AG10803 (cell line): ENCODE measurements around the gene WNT5A.

ENCODE experiments used
- DNase-seq: peaks from one replicate; pipeline ENCODE4 v3.0.0; 2010; ENCODE audit warnings: low read depth
- H3K4me3 ChIP-seq: 2 replicates; pipeline ENCODE4 v1.5.1; 2011; ENCODE audit warnings: mild to moderate bottlenecking, low read length, control low read depth
- TF ChIP-seq, protein P1 (sequence below): conservative IDR thresholded peaks from 2 replicates; pipeline ENCODE4 v1.5.1; 2011; ENCODE audit warnings: mild to moderate bottlenecking, low read length, control low read depth, inconsistent platforms

Gene WNT5A

DNA sequence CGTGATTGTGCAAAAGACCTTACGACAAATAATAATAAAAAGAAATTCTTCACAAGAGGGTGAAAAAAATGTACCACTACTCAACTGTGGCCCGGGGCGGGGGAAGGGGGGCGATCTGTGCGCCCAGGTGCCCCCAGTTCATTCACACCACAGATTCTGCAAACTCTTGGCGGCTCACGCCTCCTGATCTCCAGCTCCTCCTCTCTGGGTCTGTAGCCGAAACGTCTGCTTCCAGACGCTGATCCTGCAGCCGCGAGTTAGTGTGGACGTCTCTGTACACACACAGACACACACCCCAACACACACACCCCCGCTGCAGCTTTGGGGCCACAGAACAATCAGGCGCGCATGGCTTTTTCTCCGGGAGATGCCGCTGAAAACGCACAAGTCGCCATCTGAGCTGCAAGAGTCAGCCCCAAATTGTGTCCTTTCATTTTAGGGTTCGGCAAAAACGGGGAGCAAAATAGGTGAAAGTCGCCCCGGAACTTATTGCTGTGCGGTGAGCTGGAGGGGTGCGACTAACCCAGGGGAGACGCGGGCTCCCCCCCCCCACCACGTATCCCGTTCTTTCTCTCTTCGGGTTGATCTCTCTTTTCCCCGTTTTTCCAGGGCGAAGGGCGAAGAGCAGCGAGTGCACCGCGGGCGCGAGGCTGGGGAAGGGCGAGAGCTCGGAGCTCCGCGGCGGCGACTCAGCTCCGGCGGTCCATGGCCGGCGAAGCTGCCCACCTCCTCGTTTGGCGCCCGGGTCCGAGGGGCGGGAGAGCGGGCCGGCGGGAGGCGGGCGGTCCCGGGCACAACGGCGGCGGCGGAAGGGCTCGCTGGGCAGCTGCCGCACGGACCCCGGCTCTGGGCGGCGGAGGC, 505 bp upstream of the WNT5A start:
- TF ChIP-seq, protein P1, sequence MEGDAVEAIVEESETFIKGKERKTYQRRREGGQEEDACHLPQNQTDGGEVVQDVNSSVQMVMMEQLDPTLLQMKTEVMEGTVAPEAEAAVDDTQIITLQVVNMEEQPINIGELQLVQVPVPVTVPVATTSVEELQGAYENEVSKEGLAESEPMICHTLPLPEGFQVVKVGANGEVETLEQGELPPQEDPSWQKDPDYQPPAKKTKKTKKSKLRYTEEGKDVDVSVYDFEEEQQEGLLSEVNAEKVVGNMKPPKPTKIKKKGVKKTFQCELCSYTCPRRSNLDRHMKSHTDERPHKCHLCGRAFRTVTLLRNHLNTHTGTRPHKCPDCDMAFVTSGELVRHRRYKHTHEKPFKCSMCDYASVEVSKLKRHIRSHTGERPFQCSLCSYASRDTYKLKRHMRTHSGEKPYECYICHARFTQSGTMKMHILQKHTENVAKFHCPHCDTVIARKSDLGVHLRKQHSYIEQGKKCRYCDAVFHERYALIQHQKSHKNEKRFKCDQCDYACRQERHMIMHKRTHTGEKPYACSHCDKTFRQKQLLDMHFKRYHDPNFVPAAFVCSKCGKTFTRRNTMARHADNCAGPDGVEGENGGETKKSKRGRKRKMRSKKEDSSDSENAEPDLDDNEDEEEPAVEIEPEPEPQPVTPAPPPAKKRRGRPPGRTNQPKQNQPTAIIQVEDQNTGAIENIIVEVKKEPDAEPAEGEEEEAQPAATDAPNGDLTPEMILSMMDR, result no peak
- DNase-seq, result peak; percentile 84
- peak overlapping the region; percentile 98 for H3K4me3 ChIP-seq

DNA sequence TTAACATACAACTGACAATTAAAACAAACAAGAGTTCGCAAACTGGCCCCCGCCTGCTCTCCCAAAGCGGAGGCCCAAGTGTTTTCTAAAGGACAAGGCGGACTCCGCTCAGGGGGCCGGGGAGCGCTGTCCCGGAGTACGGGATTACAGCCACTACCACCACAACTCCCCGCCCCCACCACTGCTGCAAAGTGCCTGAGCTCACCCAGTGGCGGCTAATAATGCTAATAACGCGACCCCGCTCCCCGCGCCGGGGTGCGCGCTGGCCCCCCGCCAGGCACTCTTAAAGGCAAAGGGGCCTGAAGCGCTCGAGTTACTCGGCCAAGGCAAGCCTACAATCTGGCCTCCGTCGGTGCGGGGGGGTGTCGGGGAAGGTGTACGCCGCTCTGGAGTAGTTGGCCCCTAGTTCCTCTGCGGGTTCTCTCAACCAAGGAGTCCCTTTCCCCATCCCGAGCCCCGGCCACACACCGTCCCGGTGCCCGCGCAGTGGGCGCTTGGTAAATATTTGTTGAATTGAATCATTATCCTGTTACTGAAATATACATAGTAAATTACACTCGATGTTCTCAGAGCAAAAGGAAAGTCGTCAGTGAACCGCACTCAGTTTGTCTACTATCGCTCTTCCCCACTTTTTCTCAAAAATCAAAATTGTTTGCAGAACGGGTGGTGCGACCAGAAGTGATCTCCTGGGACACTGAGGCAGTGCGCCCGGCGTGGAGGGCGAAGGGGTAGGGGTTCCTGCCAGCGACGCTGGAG, 827 bp downstream of the WNT5A start:
- peak; percentile 84 for DNase-seq
- peak overlapping the region; percentile 98 for H3K4me3 ChIP-seq

DNA sequence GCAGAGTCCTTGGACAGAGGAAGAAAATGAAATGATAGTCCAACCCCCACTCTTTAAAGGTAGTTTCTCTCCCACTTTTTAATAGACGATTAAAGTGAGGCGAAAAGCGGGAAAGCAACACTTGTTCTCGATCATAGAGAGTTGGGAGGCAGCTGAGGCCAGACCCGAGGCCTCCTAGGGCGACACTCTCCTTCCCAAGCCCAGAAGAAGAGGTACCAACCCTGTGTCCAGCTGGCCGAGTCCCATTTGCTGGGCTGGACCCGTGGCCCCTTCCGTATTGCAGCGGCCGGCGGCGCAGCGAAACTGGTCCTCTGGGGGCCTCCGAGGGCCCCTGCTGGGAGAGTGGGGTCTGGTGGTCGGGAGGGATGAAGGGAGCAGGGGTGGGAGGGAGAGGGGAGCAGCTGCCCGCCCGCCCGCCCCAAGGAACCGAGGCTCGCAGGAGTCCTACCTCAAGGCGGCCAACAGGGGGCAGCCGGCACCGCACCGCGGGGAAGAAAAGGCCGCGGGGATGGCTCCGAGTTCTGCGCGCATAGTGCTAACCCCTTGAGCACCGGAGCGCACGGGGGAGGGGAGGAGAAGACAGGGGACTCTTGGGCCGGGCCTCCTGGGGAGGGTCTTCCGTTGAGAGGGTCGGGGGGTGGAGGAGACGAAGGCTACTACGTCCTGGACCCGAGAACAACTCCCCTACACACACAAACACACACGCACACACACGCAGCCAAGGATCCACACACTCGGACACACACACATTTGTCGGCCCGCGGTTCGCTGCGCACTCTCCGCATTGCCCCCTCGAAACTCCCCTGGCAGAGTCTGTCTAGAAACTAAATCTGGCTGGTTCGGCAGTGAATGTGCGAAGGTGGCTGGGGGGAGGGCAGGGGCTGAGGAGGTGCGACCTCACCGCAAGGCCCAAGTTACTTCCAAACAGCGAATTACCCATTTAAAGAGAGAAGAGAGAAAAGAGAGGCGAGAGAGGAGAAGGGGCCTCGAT, 2.0 kb downstream of the WNT5A start:
- TF ChIP-seq, protein P1, result peak; percentile 63
- H3K4me3 ChIP-seq, result peak overlapping the region; percentile 98
- DNase-seq, result peak; percentile 86

More for the DNA sequence above, 827 bp downstream of the WNT5A start:
- TF ChIP-seq, protein P1, result no peak

DNA sequence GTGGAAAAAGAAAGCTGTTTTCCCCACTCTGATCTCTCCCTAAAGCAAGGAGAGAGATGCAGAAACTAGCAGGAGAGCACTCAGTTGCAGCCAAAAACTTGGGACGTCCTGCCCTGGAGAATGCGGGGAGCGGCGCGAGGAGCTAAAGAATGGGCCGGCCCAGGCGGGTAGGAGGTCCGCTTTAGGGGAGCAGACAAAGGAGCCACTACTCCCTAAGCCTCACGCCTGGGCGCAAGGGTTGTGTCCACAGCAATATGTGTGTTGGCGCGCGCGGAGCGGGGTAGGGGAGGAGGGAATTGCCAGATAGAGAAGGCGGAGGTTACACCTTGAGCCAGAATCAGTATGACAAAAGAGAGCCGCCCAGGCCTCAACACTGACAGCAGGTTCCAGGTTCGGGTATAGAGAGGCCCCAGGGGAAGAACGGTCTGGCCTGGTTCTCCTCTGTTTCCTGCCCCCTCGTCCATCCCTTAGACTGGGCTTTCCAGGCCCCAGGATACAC, 2.9 kb downstream of the WNT5A start:
- TF ChIP-seq, protein P1, result no peak
- H3K4me3 ChIP-seq, result peak overlapping the region; percentile 98
- DNase-seq, result no peak

DNA sequence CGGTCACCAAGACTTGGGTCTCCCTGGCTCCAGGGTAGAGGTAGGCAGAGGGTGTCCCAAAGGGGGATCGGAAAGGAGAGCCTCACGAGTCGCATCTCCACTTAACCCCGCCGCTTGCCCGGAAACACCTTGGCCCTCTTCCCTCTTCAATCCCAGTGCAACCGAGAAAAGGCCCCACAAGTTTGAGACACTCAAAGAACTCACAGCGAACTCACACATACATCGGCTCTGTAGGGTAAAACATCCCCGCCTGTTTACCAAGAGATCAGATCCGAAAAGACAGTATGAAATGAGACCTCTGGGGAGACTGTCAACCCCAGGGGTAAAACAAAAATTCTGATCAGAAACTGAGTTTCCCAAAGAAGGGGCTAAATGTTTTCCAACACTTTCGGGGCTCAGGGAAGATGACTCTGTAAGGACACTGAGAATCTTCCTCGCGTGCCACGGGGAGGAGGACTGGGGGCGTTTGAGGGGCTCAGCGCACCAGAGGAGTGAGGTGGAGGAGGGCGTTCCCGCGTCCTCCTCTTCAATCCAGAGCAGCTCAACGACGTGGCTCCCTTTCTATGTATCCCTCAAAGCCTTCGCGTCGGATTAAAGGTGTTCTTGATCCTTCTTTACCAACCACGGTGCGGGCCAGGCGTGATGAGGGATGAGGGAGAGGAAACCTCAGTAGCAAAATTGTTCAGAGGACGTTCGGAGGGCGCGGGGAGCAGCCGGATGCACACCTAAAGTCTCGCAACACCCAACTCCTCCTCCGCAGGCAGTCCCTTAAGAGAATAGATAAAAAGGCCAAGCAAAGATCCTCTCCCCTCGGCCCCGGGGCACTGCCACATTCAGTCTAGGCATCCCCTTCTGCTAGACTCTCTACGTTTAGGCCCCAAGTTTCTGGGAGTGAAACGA, 3.7 kb downstream of the WNT5A start:
- H3K4me3 ChIP-seq, result peak overlapping the region; percentile 98
- TF ChIP-seq, protein P1, result no peak
- no peak for DNase-seq
